HEK293T (cell line): Measurements from ENCODE around the gene FAM76A.
"Not testable (repeated sequence)": the region's sequence is repeated elsewhere in the genome, so short reads cannot be mapped to it uniquely, and the experiment has no call there.

ENCODE experiments used
- CTCF ChIA-PET: fragments of 350-600 bp; formaldehyde crosslinking; extraction: SDS; loops from one replicate; lab custom pipeline; 2021; ENCODE audit warnings: antibody characterized with exemption, inconsistent platforms; lab: Yijun Ruan, JAX
- POLR2A ChIA-PET: fragments of 350-600 bp; formaldehyde crosslinking; extraction: SDS; loops from one replicate; lab custom pipeline; 2020; ENCODE audit warnings: antibody characterized with exemption, inconsistent platforms; lab: Yijun Ruan, JAX
- DNase-seq: peaks from one replicate; pipeline ENCODE4 v3.0.0; 2012; ENCODE audit warnings: mixed read lengths; ENCODE audit errors: extremely low spot score
- ARNT ChIP-seq: fragments of 450-650 bp; IDR thresholded peaks from 2 replicates; pipeline ENCODE4 v1.6.1; 2017; ENCODE audit warnings: mild to moderate bottlenecking
- BHLHE40 ChIP-seq: fragments of 450-650 bp; IDR thresholded peaks from 2 replicates; pipeline ENCODE4 v1.6.1; 2016; ENCODE audit warnings: mild to moderate bottlenecking, moderate library complexity, borderline replicate concordance
- CTBP1 ChIP-seq: fragments of 450-650 bp; IDR thresholded peaks from 2 replicates; pipeline ENCODE4 v1.6.1; 2016; ENCODE audit warnings: borderline replicate concordance
- ELF4 ChIP-seq: fragments of 450-650 bp; IDR thresholded peaks from 2 replicates; pipeline ENCODE4 v1.6.1; 2017; ENCODE audit warnings: antibody characterized with exemption
- FOXA1 ChIP-seq: fragments of 450-650 bp; IDR thresholded peaks from 2 replicates; pipeline ENCODE4 v1.6.1; 2016; ENCODE audit warnings: mild to moderate bottlenecking
- FOXK2 ChIP-seq: fragments of 450-650 bp; IDR thresholded peaks from 2 replicates; pipeline ENCODE4 v1.6.1; 2016; ENCODE audit warnings: mild to moderate bottlenecking
- FOXM1 ChIP-seq: fragments of 450-650 bp; IDR thresholded peaks from 2 replicates; pipeline ENCODE4 v1.6.1; 2017; ENCODE audit warnings: mild to moderate bottlenecking, borderline replicate concordance
- HDGF ChIP-seq: fragments of 450-650 bp; IDR thresholded peaks from 2 replicates; pipeline ENCODE4 v1.6.1; 2017; ENCODE audit warnings: antibody characterized with exemption, borderline replicate concordance
- L3MBTL2 ChIP-seq: fragments of 450-650 bp; conservative IDR thresholded peaks from 2 replicates; pipeline ENCODE4 v1.6.1; 2016; ENCODE audit warnings: mild to moderate bottlenecking
- LEF1 ChIP-seq: fragments of 450-650 bp; IDR thresholded peaks from 2 replicates; pipeline ENCODE4 v1.6.1; 2017; ENCODE audit warnings: mild to moderate bottlenecking, borderline replicate concordance
- NFRKB ChIP-seq: fragments of 450-650 bp; IDR thresholded peaks from 2 replicates; pipeline ENCODE4 v1.6.1; 2016; ENCODE audit warnings: mild to moderate bottlenecking, moderate library complexity
- SP1 ChIP-seq: fragments of 450-650 bp; IDR thresholded peaks from 2 replicates; pipeline ENCODE4 v1.6.1; 2017
- SUZ12 ChIP-seq: fragments of 450-650 bp; IDR thresholded peaks from 2 replicates; pipeline ENCODE4 v1.6.1; 2016; ENCODE audit warnings: mild to moderate bottlenecking
- TARDBP ChIP-seq: fragments of 450-650 bp; IDR thresholded peaks from 2 replicates; pipeline ENCODE4 v1.6.1; 2016
- ZNF384 ChIP-seq: fragments of 450-650 bp; IDR thresholded peaks from 2 replicates; pipeline ENCODE4 v1.6.1; 2016
- TF ChIP-seq, protein P1 (sequence below): fragments of 450-650 bp; IDR thresholded peaks from 2 replicates; pipeline ENCODE4 v1.6.1; 2016

The FAM76A gene

DNA sequence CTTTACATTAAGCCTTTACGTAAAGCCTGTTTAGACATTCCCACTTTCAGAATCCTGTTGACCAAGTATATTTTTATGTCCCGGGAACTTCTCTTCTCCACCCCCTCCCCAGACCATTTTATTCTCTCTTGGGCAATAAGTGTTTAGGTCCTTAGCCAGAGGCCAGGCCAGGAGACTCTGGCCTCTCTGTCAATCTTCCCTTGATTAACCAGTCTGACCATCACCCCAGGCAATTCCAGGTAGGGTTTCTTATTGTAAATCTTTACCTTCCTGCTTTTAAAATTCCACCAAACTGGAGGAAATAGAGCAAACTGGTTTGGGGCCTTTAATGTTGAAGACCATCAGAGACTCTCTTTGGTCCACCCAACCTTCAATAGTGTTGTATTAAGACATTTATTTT lies 41.6 kb upstream of the FAM76A start:
- no peak for DNase-seq
- POLR2A ChIA-PET: interaction anchor here (1.5 kb wide), 1 partner anchor 12 kb away, joined by 3 read pairs; the partner anchor contains the start of gene IFI6
- CTCF ChIA-PET: no interaction called here
- TF ChIP-seq SP1: no peak
- TF ChIP-seq LEF1: no peak
- no peak for TF ChIP-seq BHLHE40
- TF ChIP-seq SUZ12: no peak
- TF ChIP-seq HDGF: no peak
- no peak for TF ChIP-seq FOXM1
- TF ChIP-seq NFRKB: no peak
- TF ChIP-seq TARDBP: no peak
- TF ChIP-seq CTBP1: no peak
- no peak for TF ChIP-seq ZNF384
- no peak for TF ChIP-seq FOXA1
- no peak for TF ChIP-seq ELF4
- no peak for TF ChIP-seq FOXK2
- TF ChIP-seq, protein P1, sequence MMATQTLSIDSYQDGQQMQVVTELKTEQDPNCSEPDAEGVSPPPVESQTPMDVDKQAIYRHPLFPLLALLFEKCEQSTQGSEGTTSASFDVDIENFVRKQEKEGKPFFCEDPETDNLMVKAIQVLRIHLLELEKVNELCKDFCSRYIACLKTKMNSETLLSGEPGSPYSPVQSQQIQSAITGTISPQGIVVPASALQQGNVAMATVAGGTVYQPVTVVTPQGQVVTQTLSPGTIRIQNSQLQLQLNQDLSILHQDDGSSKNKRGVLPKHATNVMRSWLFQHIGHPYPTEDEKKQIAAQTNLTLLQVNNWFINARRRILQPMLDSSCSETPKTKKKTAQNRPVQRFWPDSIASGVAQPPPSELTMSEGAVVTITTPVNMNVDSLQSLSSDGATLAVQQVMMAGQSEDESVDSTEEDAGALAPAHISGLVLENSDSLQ: no peak

DNA sequence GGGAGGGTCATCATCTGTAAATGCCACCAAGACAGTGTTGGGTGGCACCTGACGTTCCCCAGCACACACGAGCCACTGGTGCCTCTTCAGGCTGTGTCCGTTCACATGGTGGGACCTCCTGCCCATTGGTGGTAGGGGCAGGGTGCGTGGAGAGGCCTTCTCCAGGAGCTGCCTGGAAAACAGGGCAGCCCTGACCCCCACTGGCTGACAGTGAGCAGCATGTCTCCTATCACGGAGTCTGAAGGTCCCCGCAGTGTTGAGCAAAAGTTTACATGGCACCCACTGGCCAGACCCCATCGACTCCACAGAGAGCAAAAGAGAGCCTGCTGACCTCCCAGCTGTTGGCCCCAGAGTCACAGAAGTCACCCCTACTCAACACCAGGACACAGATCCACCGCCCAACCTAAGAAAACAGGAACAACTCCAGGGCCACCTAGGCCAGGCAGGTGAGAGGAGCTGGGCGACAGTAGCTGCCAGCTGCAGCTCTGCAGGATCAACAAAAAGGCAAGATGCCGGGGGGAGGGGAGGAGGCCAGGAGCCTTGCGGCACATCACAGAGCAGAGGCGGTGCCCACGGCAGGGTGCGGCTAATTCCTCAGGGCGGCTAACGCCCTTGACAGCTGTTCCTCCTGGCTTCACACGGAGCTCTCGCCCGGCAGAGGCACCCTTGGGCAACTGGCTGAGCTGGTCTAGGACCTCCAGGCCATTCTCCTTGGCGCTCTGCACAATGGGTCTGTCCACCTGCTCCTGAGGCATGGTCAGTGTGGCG lies 39.4 kb upstream of the FAM76A start:
- CTCF ChIA-PET: interaction anchor here (1.1 kb wide), 1 partner anchor 17 kb away, joined by 5 read pairs; no protein-coding TSS in a partner anchor
- TF ChIP-seq FOXM1 (no peak), HDGF (no peak), ARNT (no peak), BHLHE40 (no peak), FOXK2 (no peak), SUZ12 (no peak), TARDBP (no peak)
- POLR2A ChIA-PET: interaction anchor here (1.8 kb wide), 1 partner anchor 14 kb away, joined by 8 read pairs; the partner anchor contains the start of gene IFI6
- no peak for DNase-seq

DNA sequence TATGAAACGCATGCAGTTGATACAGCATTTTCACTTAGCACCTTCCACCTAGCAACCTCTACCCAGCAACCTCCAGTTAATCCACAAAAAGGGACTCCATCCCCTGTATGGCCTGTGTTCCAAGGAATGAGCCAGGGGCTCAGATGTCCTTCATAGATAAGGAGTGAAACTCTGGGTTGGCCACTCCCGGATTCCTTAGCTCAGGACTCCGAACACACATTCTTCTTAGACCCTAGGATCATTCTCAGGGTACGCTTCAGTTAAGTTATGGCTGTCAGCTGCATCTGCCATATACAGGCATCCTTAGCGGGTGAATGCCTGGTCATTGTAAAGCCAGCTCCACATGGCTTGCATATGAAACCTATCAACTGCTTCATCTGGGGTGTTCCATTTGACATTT lies 37.9 kb upstream of the FAM76A start:
- TF ChIP-seq, protein P1: no peak
- TF ChIP-seq HDGF: no peak
- TF ChIP-seq TARDBP: no peak
- TF ChIP-seq SP1: no peak
- TF ChIP-seq NFRKB: no peak
- no peak for TF ChIP-seq SUZ12
- no peak for TF ChIP-seq L3MBTL2
- ChIA-PET CTCF (no interaction called here), POLR2A (interaction anchor here (1.8 kb wide), 1 partner anchor 16 kb away, joined by 8 read pairs; the partner anchor contains the start of gene IFI6)
- no peak for DNase-seq

DNA sequence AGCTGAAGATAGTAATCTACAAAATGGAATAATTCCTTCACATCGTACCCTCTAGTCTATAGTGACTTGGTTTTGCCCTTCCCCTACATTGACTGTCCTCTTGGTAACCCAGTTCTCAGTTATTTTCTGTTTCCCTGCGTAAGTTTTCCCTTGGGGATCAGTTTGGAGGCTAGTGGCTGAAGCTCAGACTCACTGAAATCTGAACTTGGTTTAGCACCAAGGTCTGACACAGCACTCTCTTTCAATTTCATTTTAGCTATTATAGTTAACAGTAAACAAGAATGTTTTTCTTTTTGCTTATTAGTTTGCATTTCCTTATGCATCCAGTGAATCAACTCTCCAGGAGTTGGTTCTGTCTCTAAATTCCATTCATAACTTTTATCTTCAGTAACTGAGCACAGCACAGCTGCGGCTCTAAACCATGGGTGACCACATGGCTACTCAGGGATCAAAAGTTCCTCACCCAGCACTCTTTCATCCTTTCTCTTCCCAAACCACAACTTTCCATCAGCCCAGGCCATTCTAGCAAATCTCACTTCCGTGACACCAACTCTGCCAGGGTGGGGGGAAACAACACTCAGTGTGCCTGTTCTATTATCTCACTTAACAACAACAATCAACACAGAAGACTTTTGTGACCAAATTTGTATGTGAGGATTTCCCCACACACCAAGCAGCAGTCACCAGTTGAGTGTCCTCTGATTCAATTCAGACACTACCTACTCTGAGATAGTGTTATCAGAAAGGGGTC lies 36.2 kb upstream of the FAM76A start:
- DNase-seq: no peak
- POLR2A ChIA-PET: interaction anchor here (1.2 kb wide), 1 partner anchor 17 kb away, joined by 4 read pairs; the partner anchor contains the start of gene IFI6
- CTCF ChIA-PET: interaction anchor here (0.8 kb wide), 1 partner anchor 17 kb away, joined by 3 read pairs; the partner anchor contains the start of gene IFI6

DNA sequence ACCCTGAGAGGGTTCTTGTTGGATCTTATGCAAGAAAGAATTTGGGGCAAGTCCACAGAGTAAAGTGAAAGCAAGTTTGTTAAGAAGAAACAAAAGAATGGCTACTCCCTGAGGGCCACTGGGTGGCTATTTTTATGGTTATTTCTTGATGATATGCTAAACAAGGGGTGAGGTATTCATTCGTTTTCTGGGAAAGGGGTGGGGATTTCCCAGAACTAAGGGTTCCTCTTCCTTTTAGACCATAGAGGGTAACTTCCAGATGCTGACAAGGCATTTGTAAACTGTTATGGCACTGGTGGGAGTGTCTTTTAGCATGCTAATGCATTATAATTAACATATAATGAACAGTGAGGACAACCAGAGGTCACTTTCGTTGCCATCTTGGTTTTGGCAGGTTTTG lies 35.6 kb upstream of the FAM76A start:
- POLR2A ChIA-PET: no interaction called here
- no peak for TF ChIP-seq FOXM1
- TF ChIP-seq ARNT: no peak
- TF ChIP-seq LEF1: no peak
- TF ChIP-seq SUZ12: no peak
- TF ChIP-seq ELF4: no peak
- no peak for TF ChIP-seq HDGF
- TF ChIP-seq ZNF384: no peak
- TF ChIP-seq TARDBP: no peak
- TF ChIP-seq L3MBTL2: no peak
- TF ChIP-seq, protein P1: no peak
- TF ChIP-seq NFRKB: no peak
- TF ChIP-seq SP1: no peak
- no peak for TF ChIP-seq FOXA1
- no peak for TF ChIP-seq FOXK2
- TF ChIP-seq BHLHE40: no peak
- no peak for TF ChIP-seq CTBP1
- CTCF ChIA-PET: no interaction called here
- DNase-seq: no peak

More for the DNA sequence above, 36.2 kb upstream of the FAM76A start:
- TF ChIP-seq L3MBTL2 (no peak), ELF4 (no peak), FOXA1 (no peak), FOXM1 (no peak), SP1 (no peak), FOXK2 (no peak), HDGF (no peak)
- TF ChIP-seq, protein P1: no peak

DNA sequence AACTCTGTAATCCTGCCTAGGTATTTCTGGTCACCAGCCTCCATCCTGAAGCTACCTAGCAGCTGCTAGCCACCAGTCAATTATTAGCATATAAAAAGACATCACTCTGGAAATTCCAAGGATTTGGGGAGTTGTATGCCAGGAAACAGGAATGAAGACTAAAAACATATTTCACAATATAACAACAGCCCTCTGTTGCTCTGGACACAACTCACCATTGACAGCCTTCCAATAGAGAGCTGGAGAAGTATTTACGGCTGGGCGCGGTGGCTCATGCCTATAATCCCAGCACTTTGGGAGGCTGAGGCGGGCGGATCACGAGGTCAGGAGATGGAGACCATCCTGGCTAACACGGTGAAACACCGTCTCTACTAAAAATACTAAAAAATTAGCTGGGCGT lies 28.9 kb upstream of the FAM76A start:
- CTCF ChIA-PET: interaction anchor here (1.1 kb wide), 1 partner anchor 23 kb away, joined by 3 read pairs; no protein-coding TSS in a partner anchor
- DNase-seq, POLR2A ChIA-PET: not testable (repeated sequence)
